Stimulated activated CD4-positive, alpha-beta T cell treated with anti-CD3 and anti-CD28 coated beads, Interleukin-1b, Interleukin-23, amount 100 ng/mL, for 24 hours (primary cell): ENCODE data around the gene PAX7.

Experiments
- DNase-seq, 4 experiments: peaks; one replicate each; pipeline ENCODE4 v3.0.0-alpha.2; 2020; ENCODE audit warnings: low read depth in 4 of 4, low spot score in 1 of 4

PAX7 gene

GRCh38 chr1:18640228-18641004 is 9.8 kb downstream of the PAX7 start:
- DNase-seq, result no peak

- DNase-seq, result no peak
Measured at GRCh38 chr1:18641005-18641941, 10.6 kb downstream of the PAX7 start.

GRCh38 chr1:18642278-18643095 is 11.8 kb downstream of the PAX7 start:
- DNase-seq, result no peak

DNA sequence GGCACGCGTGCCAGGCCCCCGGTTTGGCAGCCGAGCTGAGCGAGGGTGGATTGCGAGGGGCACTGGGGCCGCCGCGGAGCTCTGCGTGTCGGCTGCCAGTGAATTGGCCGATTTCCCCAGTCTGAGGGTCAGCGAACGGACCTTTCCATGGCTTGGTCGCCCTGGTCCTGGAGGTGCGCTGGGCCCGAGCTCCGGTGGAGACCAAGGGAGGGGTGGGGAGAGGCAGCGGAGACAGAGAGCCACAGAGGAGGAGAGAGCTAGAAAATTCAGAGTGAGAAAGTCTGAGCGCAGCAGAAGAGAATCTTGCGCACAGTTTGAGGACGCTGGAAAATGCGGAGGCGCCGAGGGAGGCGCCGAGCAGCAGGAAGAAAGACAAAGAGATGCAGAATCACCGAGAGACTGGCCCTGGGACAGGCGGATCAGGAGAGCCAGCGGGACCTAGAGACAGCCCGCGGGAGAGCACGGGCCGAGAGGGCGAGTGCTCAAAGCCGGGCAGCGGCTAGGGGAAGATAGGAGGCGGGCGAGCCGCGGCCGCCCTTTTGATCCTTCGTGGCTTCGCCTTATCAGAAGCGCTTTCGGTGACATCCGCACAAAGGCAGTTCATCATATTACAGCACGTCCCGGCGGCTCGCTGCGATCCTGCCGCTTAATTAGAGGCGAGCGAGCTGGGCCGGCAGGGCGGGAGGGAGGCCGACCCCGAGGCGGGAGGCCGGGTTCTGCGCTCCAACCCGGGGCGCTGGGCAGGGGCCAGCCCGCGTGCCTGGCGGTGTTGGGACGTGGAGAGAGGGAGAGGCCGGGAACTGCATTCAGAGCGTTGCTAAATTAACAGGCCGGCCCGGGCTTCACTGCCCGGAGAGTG is 12.7 kb downstream of the PAX7 start:
- no peak for DNase-seq

DNA sequence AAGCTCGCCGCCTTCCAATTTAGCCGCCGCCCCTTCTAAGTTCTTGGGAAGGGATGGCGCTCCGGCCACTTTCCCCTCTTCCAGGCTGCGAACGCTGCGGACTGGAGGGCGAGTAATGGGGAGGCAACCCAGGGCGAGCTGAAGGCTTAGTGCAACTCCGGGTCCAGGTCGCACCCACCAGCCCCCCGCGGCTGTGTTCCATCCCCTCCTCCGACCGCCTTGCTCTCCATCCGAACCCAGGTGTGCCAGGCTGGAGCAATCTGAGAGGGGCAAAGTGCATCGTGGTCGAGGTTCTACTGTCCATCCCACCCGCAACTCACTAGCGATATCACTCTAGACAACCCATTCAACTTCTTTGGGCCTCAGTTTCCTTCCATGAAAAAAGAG is 13.4 kb downstream of the PAX7 start:
- DNase-seq, result no peak

- DNase-seq, result no peak
Measured at GRCh38 chr1:18644446-18644845, 13.8 kb downstream of the PAX7 start.

DNA sequence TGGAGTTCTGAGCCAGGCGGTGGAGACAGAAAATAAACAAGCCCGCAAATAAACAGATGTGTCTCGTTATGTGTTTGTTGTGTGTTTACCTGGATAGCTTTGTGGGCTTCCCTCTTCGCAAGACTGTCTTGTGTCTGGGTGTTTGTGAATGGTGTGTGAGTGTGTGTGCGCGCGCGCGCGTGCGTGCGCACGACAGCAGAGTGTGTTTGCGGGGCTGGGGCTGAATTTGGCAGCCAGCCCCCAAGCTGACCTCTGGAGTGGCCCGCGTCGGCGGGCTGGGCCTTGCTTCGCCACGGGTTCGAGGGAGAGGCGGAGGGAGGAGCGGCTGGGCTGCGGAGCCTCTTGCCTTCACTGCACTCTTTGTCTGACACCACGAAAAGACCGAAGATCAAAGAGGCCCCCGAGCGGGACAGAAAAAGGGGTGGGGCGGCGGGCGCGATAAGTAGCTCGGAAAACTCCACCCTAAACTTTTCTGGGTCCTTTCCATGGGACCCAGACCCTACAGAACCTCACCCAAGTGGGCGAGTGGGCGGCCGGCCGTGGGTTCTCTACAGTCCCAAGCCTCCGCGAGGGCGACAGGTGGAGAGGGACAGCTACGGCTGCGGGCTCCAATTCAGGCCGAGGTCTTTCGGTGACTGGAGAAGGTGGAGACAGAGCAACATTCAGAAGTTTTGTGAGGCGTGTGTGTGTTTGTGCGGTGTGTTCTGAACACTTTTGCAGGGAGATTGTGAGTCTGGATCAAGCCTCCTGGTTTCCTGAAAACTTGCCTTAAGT is 14.5 kb downstream of the PAX7 start:
- DNase-seq, result no peak

DNA sequence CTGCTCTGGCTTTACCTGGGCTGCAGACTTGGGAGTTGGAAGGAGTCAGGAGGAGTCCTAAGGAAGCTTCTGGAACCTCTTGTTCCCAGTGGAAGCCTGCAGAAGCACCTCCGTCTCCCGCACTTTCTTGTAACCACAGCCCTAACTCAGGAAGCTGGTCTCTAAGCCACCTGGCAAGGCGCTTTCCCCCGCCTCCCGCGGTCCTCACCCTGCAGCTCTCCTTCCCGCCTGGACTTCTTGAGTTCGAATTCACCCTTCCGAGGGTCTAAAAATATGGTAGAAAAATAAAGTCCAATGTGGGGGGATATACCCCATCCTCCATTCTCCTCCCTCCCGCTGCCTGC is 15.1 kb downstream of the PAX7 start:
- DNase-seq, result no peak

GRCh38 chr1:18646091-18646785 is 15.6 kb downstream of the PAX7 start:
- DNase-seq, result no peak

DNA sequence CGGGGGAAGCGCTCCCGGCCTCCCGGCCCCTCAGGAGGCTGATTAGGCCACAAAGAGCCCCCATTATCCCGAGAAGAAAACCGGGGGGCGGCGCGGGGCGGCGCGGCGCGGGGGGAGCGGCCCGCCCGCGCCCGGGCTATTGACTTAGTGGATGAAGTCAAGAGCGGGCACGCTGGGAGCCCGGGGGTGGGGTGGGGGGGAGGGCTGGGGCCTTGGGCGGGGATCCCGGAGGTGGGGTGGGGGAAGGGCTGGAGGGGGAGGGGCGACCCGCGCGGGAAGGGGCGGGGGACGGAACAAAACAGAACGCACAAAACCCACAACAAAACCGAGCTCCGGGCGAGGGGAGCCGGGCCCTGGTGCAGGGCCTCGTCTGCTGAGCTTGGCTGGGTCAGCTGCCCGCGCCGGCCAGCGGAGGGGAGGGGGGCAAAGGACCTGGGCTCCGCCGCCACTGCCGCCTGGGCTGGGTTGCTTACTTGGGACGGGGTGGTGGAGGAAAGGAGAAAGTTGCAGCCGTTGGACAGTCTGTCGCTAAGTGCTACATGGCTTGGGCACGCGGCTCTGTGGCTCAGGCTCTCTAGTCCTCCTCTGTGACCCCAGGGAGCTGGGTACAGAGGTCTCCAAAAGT is 16.3 kb downstream of the PAX7 start:
- DNase-seq, result no peak

DNA sequence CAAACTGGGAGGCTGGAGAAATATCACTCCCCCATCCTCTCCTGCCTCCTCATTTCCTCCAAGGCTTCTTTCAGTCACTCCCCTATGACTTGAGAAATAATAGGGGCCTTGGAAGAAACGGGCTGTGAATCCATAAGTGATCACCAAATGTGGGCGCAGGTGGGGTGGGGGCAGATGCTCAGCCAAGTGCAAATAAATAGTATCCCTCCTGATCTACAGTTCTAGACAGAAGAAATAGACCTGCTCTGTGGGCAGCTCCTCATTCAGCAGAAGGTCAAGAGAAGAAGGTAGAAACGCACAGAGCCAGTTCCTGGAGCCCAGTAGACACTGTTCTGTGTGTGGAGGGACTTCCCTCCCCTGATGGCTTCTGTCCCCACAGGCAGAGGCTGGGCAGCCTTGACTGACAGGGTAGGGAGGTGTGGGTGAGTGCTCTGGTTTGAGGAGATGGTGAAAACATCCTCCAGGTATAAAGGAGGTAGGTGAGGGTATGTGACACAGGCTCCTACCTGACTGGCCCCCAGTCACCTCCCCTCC is 17.1 kb downstream of the PAX7 start:
- DNase-seq, result no peak

DNA sequence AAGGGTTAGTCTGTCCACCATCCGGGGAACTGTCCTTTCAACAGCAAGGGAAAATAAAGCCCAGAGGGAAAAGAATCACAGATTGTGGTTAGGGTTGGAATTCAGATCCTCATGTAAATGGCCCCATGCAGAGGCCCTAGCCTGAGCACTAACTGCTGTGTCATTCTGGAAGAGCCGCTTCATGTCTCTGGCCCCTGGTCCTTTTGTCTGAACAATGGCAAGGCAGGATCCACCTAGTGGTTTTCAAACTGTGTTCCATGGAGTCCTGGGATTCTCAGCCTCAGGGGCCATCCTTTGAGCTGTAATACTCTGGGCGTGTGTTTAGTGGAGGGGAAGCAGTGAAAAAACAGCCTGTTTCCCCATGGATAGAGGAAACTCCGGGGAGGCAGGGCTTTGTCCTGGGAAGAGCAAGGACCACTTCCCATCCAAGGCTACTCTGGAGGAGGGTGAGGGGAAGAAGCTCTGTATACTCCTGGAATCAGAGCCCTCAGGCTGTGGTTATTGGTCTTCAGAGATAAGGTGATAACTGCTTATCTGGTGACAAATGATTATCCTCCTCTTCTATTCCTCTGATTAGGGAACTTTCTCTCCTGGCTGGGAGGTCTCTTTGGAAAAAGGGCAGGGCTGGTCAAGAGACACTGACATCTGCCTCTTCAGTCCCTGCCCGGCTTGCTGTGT is 19.2 kb downstream of the PAX7 start:
- no peak for DNase-seq

GRCh38 chr1:18651713-18652112 is 21.1 kb downstream of the PAX7 start:
- DNase-seq, result no peak

- no peak for DNase-seq
Measured at GRCh38 chr1:18652791-18653190, 22.1 kb downstream of the PAX7 start.

- no peak for DNase-seq
Measured at GRCh38 chr1:18653367-18653766, 22.7 kb downstream of the PAX7 start.

DNA sequence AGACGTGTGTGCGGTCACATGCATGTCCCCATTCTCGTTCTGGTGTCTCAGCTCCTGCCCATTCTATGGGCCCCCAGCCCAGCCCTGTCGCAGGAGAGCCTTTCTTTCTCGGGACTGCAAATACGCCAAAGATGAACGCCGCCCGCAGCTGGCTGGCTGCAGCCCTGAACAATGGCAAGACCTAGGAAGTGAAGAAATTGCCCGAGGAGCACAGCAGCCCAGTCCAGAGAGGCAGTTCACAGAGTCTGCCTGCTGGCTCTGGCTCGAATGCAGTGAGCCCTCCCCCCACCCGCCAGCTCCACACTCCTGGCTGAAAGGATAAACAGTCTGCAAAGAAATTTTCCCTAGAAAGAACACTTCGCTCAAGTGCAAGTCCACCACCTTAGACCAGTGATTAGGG is 23.3 kb downstream of the PAX7 start:
- DNase-seq, result no peak

GRCh38 chr1:18654599-18654998 is 24.0 kb downstream of the PAX7 start:
- no peak for DNase-seq
